GM23248 (cell line): ENCODE data around the gene PMS1.

Source experiments
- EZH2 ChIP-seq: fragments of 200-600 bp; sonication (generic); IDR thresholded peaks from 2 replicates; pipeline ENCODE4 v1.6.1; 2018; ENCODE audit warnings: antibody characterized with exemption, mild to moderate bottlenecking; ENCODE audit not compliant: insufficient read depth, poor library complexity, severe bottlenecking
- EZH2phosphoT487 ChIP-seq: fragments of 200-600 bp; sonication (generic); IDR thresholded peaks from 2 replicates; pipeline ENCODE4 v1.6.1; 2018; ENCODE audit warnings: antibody characterized with exemption, moderate library complexity, mild to moderate bottlenecking, low read depth; ENCODE audit not compliant: insufficient read depth

GRCh38 chr2:189791338-189792042 is 7.2 kb downstream of the PMS1 start:
- TF ChIP-seq EZH2 (no peak), EZH2phosphoT487 (no peak)
